NT2/D1 (cell line): ENCODE results near the gene CABLES1.

Experiments used
- SUZ12 ChIP-seq: IDR thresholded peaks from 2 replicates; pipeline ENCODE4 v1.6.1; 2011; ENCODE audit not compliant: insufficient read length, insufficient read depth; ENCODE audit errors: extremely low read depth
- YY1 ChIP-seq: IDR thresholded peaks from 2 replicates; pipeline ENCODE4 v1.6.1; 2011; ENCODE audit not compliant: insufficient read length, insufficient read depth
- ZNF274 ChIP-seq: IDR thresholded peaks from 2 replicates; pipeline ENCODE4 v1.6.1; 2011; ENCODE audit warnings: mild to moderate bottlenecking, low read depth, low read length

DNA sequence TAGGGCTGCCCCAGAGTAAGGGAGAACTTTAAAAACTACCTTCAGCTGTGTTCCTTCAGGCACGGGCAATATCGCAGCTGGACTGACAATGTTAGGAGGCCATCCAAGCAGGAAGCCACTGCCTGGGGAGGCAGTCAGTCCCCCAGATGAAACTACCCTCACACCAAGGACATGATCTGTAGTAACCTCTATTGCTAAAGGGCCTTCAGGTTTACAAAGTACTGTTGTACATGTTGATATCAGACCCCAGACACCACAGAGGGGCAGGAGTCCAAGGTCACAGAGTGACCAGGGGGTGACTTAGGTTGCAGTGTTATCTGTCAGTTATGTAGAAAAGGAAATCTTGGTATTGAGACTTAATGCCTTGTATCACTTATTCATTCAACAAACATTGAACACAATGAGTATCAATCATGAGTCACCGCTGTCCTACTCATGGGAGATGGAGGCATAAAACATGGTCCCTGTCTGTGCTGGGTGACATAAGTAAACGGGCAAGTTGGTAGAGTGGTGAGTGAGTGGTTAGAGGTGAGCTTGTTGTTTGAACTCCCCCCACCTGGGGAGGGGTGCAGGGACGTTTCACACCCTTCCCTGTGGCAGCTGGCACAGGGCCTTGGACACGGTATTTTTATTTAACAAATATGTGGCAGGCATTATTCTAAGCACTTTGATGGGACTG is 7.1 kb downstream of the CABLES1 start:
- TF ChIP-seq SUZ12 (no peak), YY1 (no peak), ZNF274 (no peak)
